Measurements from ENCODE around the gene ASPRV1.

ASPRV1 gene

DNA sequence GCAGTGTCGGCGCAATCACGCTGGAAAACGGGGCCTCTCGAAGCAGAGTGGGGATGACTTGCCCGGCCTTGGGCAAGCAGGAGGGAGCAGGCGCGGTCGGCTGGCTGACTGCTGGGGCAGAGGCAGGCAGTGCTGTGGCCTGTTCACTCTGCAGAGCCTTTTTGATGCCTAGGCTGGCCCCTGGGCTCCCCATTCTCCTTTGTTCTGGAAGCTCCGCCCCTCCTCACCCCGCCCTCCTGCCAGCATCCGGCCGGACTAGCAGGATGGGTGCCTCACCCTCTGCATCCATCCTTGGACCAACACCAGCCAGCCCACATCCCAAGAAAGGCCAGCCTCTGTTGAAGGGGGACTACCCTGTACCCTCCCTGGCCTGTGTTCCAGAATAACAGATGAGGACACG, at the start of gene ASPRV1:
TSS of gene ASPRV1 (minus strand) at position 136 of the 400 bp plus-strand sequence. CDS start 195 bp downstream, outside the sequence.
- TF ChIP-seq, protein P1, sequence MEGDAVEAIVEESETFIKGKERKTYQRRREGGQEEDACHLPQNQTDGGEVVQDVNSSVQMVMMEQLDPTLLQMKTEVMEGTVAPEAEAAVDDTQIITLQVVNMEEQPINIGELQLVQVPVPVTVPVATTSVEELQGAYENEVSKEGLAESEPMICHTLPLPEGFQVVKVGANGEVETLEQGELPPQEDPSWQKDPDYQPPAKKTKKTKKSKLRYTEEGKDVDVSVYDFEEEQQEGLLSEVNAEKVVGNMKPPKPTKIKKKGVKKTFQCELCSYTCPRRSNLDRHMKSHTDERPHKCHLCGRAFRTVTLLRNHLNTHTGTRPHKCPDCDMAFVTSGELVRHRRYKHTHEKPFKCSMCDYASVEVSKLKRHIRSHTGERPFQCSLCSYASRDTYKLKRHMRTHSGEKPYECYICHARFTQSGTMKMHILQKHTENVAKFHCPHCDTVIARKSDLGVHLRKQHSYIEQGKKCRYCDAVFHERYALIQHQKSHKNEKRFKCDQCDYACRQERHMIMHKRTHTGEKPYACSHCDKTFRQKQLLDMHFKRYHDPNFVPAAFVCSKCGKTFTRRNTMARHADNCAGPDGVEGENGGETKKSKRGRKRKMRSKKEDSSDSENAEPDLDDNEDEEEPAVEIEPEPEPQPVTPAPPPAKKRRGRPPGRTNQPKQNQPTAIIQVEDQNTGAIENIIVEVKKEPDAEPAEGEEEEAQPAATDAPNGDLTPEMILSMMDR (IDR thresholded peaks at IDR 0.05; ENCODE audit: low read depth, low read length) = no peak

DNA sequence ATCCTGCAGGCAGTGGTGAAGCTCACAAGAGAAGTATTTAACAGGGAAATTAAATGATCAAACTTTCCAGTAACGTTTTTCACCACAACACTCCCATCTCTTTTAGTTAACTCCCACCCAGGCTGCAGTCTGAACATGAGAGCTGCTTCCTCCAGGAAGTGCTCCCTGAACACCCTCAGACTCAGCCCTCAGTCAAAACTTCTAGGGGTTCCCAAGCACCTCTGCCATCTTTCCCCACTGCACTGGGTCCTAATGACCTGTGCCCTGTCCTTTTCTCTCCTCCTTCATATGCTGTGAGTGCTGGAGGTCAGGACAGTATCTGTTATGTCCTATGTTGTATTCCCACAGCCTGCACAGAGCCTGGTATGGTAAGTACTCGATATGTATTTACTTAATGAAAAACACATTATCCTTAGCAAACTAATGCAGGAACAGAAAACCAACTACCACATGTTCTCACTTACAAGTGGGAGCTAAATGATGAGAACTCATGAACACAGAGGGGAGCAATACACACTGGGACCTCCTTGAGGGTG, 49.2 kb upstream of the ASPRV1 start:
- TF ChIP-seq, protein P1 (IDR thresholded peaks at IDR 0.05; ENCODE audit: low read depth, low read length) = no peak
- DNase-seq (ENCODE audit: low read depth in 2 of 2) = no peak
- no peak overlapping the region for H3K4me3 ChIP-seq (replicated peaks in 1 of 2; ENCODE audit: low read depth in 2 of 2, low read length in 2 of 2)

More for the DNA sequence above, at the start of gene ASPRV1:
- no peak for DNase-seq (ENCODE audit: low read depth in 2 of 2)
- no peak within 1 kb of the TSS for H3K4me3 ChIP-seq (replicated peaks in 1 of 2; ENCODE audit: low read depth in 2 of 2, low read length in 2 of 2)

DNA sequence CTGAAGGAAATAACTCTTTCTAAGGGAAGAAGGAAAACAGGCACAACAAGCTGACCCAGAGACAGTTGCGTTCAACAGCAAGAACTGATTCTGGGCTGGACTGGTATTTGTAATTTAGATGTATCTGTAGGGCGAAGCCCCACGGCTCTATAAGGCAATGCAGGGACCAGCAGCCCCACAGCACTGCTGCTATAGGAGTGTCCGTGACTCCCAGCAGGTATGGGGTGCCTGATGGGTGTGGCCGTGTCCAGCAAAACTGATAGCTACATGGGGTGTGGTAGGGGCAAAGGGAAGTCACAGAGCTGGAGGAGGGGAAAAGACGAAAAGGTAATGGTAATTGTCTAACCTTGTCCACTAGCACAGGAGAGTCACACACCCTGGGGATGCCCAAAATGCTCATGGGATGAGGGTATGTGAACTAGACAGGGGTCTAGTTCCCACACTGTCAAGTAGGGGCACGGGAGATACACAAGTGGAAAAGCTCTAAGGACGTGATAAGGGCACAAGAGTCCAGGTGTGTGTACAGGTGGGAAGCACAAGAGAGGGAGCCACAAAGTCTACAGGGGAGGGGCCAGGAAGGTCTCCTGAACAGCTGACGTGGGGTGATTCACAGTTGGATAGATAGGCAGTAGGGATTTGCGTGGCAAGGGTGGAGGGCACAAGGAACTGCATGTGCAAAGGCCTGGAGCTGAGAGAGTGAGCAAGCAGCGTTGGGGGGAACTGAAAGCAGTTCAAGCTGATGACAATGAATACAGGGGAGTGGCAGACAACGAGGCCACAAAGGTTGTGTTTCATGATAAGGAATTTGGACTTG, 48.5 kb upstream of the ASPRV1 start:
- DNase-seq (ENCODE audit: low read depth in 2 of 2) = peak in 1 of 2 donors; percentile 8
- H3K4me3 ChIP-seq (replicated peaks in 1 of 2; ENCODE audit: low read depth in 2 of 2, low read length in 2 of 2) = no peak overlapping the region
- TF ChIP-seq, protein P1 (IDR thresholded peaks at IDR 0.05; ENCODE audit: low read depth, low read length) = no peak

DNA sequence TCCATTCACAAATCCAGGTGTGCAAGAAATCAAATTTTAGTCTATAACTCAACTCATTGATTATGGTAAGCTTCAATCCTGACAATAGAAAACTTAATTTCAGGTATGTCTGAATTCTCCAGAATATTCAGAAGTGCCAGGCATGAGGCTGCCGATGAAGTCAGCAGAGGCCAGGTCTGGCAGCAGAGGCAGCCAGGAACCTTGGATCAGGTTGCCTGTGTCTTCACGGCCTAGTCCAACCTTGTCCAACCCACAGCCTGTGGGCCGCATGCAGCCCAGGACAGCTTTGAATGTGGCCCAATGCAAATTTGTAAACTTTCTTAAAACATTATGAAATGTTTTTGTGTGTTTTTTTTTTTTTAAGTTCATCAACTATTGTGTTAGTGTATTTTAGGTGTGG, 46.9 kb upstream of the ASPRV1 start:
- no peak for DNase-seq (ENCODE audit: low read depth in 2 of 2)
- TF ChIP-seq, protein P1 (IDR thresholded peaks at IDR 0.05; ENCODE audit: low read depth, low read length) = no peak
- H3K4me3 ChIP-seq (replicated peaks in 1 of 2; ENCODE audit: low read depth in 2 of 2, low read length in 2 of 2) = no peak overlapping the region

DNA sequence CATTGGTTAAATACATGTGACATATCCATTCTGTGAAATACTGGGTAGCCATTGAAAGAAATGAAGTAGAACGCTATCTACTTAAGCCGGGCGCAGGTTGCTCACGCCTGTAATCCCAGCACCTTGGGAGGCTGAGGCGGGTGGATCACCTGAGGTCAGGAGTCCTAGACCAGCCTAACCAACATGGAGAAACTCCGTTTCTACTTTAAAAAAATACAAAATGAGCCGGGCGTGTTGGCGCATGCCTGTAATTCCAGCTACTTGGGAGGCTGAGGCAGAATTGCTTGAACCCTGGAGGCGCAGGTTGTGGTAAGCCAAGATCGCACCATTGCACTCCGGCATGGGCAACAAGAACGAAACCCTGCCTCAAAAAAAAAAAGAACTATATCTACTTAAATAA, 45.7 kb upstream of the ASPRV1 start:
- no peak for DNase-seq (ENCODE audit: low read depth in 2 of 2)
- TF ChIP-seq, protein P1 (IDR thresholded peaks at IDR 0.05; ENCODE audit: low read depth, low read length) = no peak
- H3K4me3 ChIP-seq (replicated peaks in 1 of 2; ENCODE audit: low read depth in 2 of 2, low read length in 2 of 2) = no peak overlapping the region

DNA sequence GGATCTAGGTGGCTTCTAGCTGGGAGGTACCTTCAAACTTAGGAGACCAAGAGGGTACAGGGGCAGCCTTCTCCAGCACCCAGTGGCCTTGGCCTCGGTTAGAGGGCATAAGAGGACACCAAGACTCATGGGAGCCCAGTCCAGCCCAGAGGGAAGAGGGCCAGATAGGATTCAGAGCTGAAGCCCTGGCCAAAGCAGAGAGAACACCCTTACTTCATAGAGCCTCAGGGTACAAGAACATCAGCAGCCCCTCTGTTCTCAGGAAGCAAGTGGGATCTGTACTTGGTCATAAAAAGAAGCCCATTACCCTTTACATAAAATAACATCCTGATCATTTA, 45.0 kb upstream of the ASPRV1 start:
- H3K4me3 ChIP-seq (replicated peaks in 1 of 2; ENCODE audit: low read depth in 2 of 2, low read length in 2 of 2) = no peak overlapping the region
- TF ChIP-seq, protein P1 (IDR thresholded peaks at IDR 0.05; ENCODE audit: low read depth, low read length) = no peak
- DNase-seq (ENCODE audit: low read depth in 2 of 2) = no peak

Measured in cardiac fibroblast (primary cell).